HepG2 (cell line): Measurements from ENCODE around the gene GSTT2B. TPM values are rescaled to one million over a fixed set of nuclear protein-coding genes. Genes with fewer than 3 reads are reported as not detected.
"Not testable (repeated sequence)": the region's sequence is repeated elsewhere in the genome, so short reads cannot be mapped to it uniquely, and the experiment has no call there.

ENCODE experiments used
- ATAC-seq: fragments of 200-7000 bp; cut with Tn5 transposase; 3 replicates; pipeline ENCODE4 v1.9.1; 2020; ENCODE audit warnings: mild to moderate bottlenecking, moderate library complexity
- BruUV-seq: library from RNA; stranded (reverse); fragments of 400-500 nt; replicated peaks from 2 replicates; lab custom pipeline; 2021; lab: Mats Ljungman, UMichigan
- CTCF ChIA-PET: fragments of 300-600 bp; formaldehyde crosslinking; extraction: SDS; loops from one replicate; lab custom pipeline; 2021; ENCODE audit warnings: low total read pairs, inconsistent platforms, low intra/inter-chr PET ratio; lab: Yijun Ruan, JAX
- POLR2A ChIA-PET: fragments of 350-600 bp; sonication (Branson Sonifier 250); formaldehyde crosslinking; loops from one replicate; lab custom pipeline; 2020; ENCODE audit warnings: antibody characterized with exemption, inconsistent platforms; lab: Yijun Ruan, JAX
- DNase-seq: peaks from one replicate; pipeline ENCODE4 v3.0.0-alpha.2; 2015; ENCODE audit warnings: low spot score
- FAIRE-seq: peaks from 3 replicates; lab custom pipeline; 2011; peaks lifted over from hg19 to GRCh38; lab: Jason Lieb, UNC
- H2AFZ ChIP-seq: one replicate; pipeline ENCODE4 v1.6.1; 2011; ENCODE audit warnings: low read length, inconsistent platforms
- H3K27ac ChIP-seq: fragments of 300-600 bp; 3 replicates; pipeline ENCODE4 v1.8.0; 2011; ENCODE audit warnings: mixed run types, mild to moderate bottlenecking, mixed read lengths, low read length, inconsistent platforms; ENCODE audit not compliant: insufficient read depth; ENCODE audit errors: extremely low read length
- H3K27me3 ChIP-seq, 2 experiments: fragments of 200-600 bp in 1 of 2; 2 replicates in 1 of 2; 3 replicates in 1 of 2; pipeline versions ENCODE4 v1.6.0 to v1.8.0; 2011; ENCODE audit warnings: low read length in 2 of 2, mild to moderate bottlenecking in 2 of 2, moderate library complexity in 2 of 2, inconsistent platforms in 1 of 2; ENCODE audit not compliant: insufficient read depth in 2 of 2, control insufficient read depth in 1 of 2
- H3K36me3 ChIP-seq, 2 experiments: fragments of 200-600 bp in 1 of 2; replicated peaks in 1 of 2; 2 replicates in 1 of 2; 3 replicates in 1 of 2; pipeline versions ENCODE4 v1.5.1 to v1.8.0; 2011; ENCODE audit warnings: low read length in 2 of 2, inconsistent platforms in 1 of 2; ENCODE audit not compliant: insufficient read depth in 2 of 2, control insufficient read depth in 1 of 2
- H3K4me1 ChIP-seq: 2 replicates; pipeline ENCODE4 v1.5.1; 2012; ENCODE audit warnings: low read length, inconsistent platforms; ENCODE audit not compliant: insufficient read depth
- H3K4me2 ChIP-seq: 2 replicates; pipeline ENCODE4 v1.6.0; 2011; ENCODE audit warnings: low read depth, low read length, inconsistent platforms
- H3K4me3 ChIP-seq, 3 experiments: fragments of 200-600 bp in 1 of 3; sonication (generic), shearing (Covaris generic) in 1 of 3; replicated peaks in 1 of 3; 2 replicates each; pipeline ENCODE4 v1.5.1; 2011 to 2016; ENCODE audit warnings: low read length in 3 of 3, inconsistent platforms in 2 of 3, low read depth in 2 of 3, mild to moderate bottlenecking in 2 of 3, control low read depth in 1 of 3, mixed read lengths in 1 of 3; ENCODE audit not compliant: insufficient read depth in 1 of 3
- H3K79me2 ChIP-seq: one replicate; pipeline ENCODE4 v1.6.1; 2011; ENCODE audit warnings: low read length, inconsistent platforms; ENCODE audit not compliant: insufficient read depth
- H3K9ac ChIP-seq: 2 replicates; pipeline ENCODE4 v1.6.0; 2011; ENCODE audit warnings: mild to moderate bottlenecking, low read depth, low read length, inconsistent platforms; ENCODE audit not compliant: insufficient read depth
- H3K9me3 ChIP-seq: 2 replicates; pipeline ENCODE4 v1.5.1; 2012; ENCODE audit warnings: mild to moderate bottlenecking, low read length
- H4K20me1 ChIP-seq: 2 replicates; pipeline ENCODE4 v1.6.0; 2011; ENCODE audit warnings: inconsistent platforms, mild to moderate bottlenecking, low read length, moderate library complexity; ENCODE audit not compliant: insufficient read depth
- YY1 ChIP-seq: IDR thresholded peaks from 2 replicates; pipeline ENCODE4 v1.6.1; 2011; ENCODE audit warnings: low read length, low read depth, moderate library complexity, mild to moderate bottlenecking; ENCODE audit not compliant: insufficient read depth, insufficient replicate concordance
- WGBS: methylation state at CpG from one replicate; pipeline ENCODE4 v1.1.6; 2017; ENCODE audit warnings: low lambda C conversion rate; 5-methylcytosine and 5-hydroxymethylcytosine counted together
- in situ Hi-C: cut with HindIII; loops from 2 replicates; pipeline ENCODE4 v1.10.0; 2017; ENCODE audit warnings: low pct_unique_long_range_greater_than_20kb; ENCODE audit not compliant: extremely low pct_ligation_motif_present
- intact Hi-C: fragments of 100-400 bp; cut with micrococcal nuclease; formaldehyde crosslinking; loops from one replicate; pipeline ENCODE4 v1.10.0; 2022; ENCODE audit not compliant: unreplicated experiment
- polyA plus RNA-seq, 8 experiments: library from polyadenylated mRNA; depleted of rRNA in 3 of 8; stranded (reverse) in 7 of 8; unstranded in 1 of 8; fragments of >200 nt; fragmentation: Illumina TruSeq in 4 of 8; extraction: Trizol in 4 of 8; gene quantifications; 2 replicates each; pipeline versions ENCODE4 v1.2.1 to v1.2.3, GENCODE V29; 2011 to 2016; ENCODE audit warnings: low read depth in 4 of 8, missing spikeins in 1 of 8, mixed read lengths in 1 of 8; ENCODE audit not compliant: insufficient read depth in 1 of 8
- total RNA-seq, 5 experiments: library from RNA; depleted of rRNA; stranded (reverse); fragments of >200 nt; fragmentation: Illumina TruSeq; extraction: Trizol; gene quantifications; 2 replicates each; pipeline ENCODE4 v1.2.3, GENCODE V29; 2016; ENCODE audit warnings: low read depth in 1 of 5

Gene GSTT2B
- total and polyA plus RNA-seq, 2 of the 13 experiments (the other 11 are each of a cell fraction or from before 2014, with no cell fraction given) = 1.5 to 3.9 TPM

GRCh38 chr22:23993581-23994177, 32.7 kb upstream of the GSTT2B start:
- H3K4me2 ChIP-seq, H3K27me3 ChIP-seq, H3K9me3 ChIP-seq: not testable (repeated sequence)
- WGBS = 9% methylated on average over 4 of the region's 4 CpGs
- peak; percentile 19 for TF ChIP-seq YY1
- TF ChIP-seq, all 625 proteins: peak for 1; not testable (repeated sequence) for 624
- H3K4me1 ChIP-seq, H3K36me3 ChIP-seq, BruUV-seq, H3K79me2 ChIP-seq, POLR2A ChIA-PET, DNase-seq, H3K9ac ChIP-seq, CTCF ChIA-PET, ATAC-seq, H3K4me3 ChIP-seq, intact Hi-C loops, H3K27ac ChIP-seq, in situ Hi-C loops, H4K20me1 ChIP-seq: not testable (repeated sequence)
- FAIRE-seq = peak; percentile 26
- peak overlapping the region; percentile 27 for H2AFZ ChIP-seq

- H4K20me1 ChIP-seq, H3K9ac ChIP-seq, H3K4me2 ChIP-seq, H3K4me1 ChIP-seq, POLR2A ChIA-PET, ATAC-seq, H3K9me3 ChIP-seq, CTCF ChIA-PET, H3K27ac ChIP-seq, H3K27me3 ChIP-seq, DNase-seq, in situ Hi-C loops, BruUV-seq, H3K79me2 ChIP-seq, H3K4me3 ChIP-seq, H2AFZ ChIP-seq, intact Hi-C loops, FAIRE-seq, H3K36me3 ChIP-seq: not testable (repeated sequence)
- WGBS = 42% methylated on average over 2 of the region's 2 CpGs
Measured at GRCh38 chr22:23993080-23993479, 32.1 kb upstream of the GSTT2B start.

- intact Hi-C loops, FAIRE-seq: not testable (repeated sequence)
Measured at GRCh38 chr22:23989583-23990244, 28.7 kb upstream of the GSTT2B start.

GRCh38 chr22:23986538-23987178, 25.7 kb upstream of the GSTT2B start:
- ATAC-seq, H3K4me3 ChIP-seq, H3K9ac ChIP-seq, H3K9me3 ChIP-seq, H3K36me3 ChIP-seq, DNase-seq, H4K20me1 ChIP-seq, CTCF ChIA-PET, H3K4me2 ChIP-seq, in situ Hi-C loops, H3K79me2 ChIP-seq, BruUV-seq, intact Hi-C loops, H3K27ac ChIP-seq, FAIRE-seq, H3K4me1 ChIP-seq, H2AFZ ChIP-seq, H3K27me3 ChIP-seq, POLR2A ChIA-PET: not testable (repeated sequence)
- no CpG with 5 or more reads among the region's 4 CpGs for WGBS

More at GRCh38 chr22:23989583-23990244, 28.7 kb upstream of the GSTT2B start:
- H3K9ac ChIP-seq, H3K9me3 ChIP-seq, DNase-seq, BruUV-seq, H3K27me3 ChIP-seq, H4K20me1 ChIP-seq, H3K4me3 ChIP-seq, H2AFZ ChIP-seq, in situ Hi-C loops, H3K79me2 ChIP-seq, H3K36me3 ChIP-seq, POLR2A ChIA-PET, H3K4me1 ChIP-seq, H3K4me2 ChIP-seq, CTCF ChIA-PET, H3K27ac ChIP-seq: not testable (repeated sequence)
- ATAC-seq = peak; percentile 79
- WGBS = 33% methylated on average over 1 of the region's 3 CpGs
